HUES64 (cell line): ENCODE data around the gene CFAP73. TPM values are rescaled to one million over a fixed set of nuclear protein-coding genes. Genes with fewer than 3 reads are reported as not detected.

Source experiments
- H3K27ac ChIP-seq: 2 replicates; pipeline ENCODE4 v1.7.0; 2013; ENCODE audit warnings: low read depth, low read length, inconsistent platforms
- H3K27me3 ChIP-seq: 2 replicates; pipeline ENCODE4 v1.6.1; 2013; ENCODE audit warnings: mild to moderate bottlenecking, low read length; ENCODE audit not compliant: insufficient read depth
- H3K36me3 ChIP-seq: 2 replicates; pipeline ENCODE4 v1.6.1; 2013; ENCODE audit warnings: mild to moderate bottlenecking, low read length; ENCODE audit not compliant: insufficient read depth
- H3K4me1 ChIP-seq: 2 replicates; pipeline ENCODE4 v1.6.1; 2013; ENCODE audit warnings: mild to moderate bottlenecking, low read length, moderate library complexity; ENCODE audit not compliant: insufficient read depth
- H3K4me3 ChIP-seq: 2 replicates; pipeline ENCODE4 v1.5.1; 2013; ENCODE audit warnings: mild to moderate bottlenecking, low read length, moderate library complexity
- H3K9ac ChIP-seq: 2 replicates; pipeline ENCODE4 v1.6.1; 2013; ENCODE audit warnings: mild to moderate bottlenecking, low read depth, low read length
- H3K9me3 ChIP-seq: 2 replicates; pipeline ENCODE4 v1.6.1; 2013; ENCODE audit warnings: low read depth, low read length; ENCODE audit not compliant: insufficient read depth
- WGBS: fragments of 150-250, 120-280 bp; methylation state at CpG from one replicate; pipeline ENCODE4 v1.1.7; 2013; ENCODE audit warnings: missing lambda C conversion rate; 5-methylcytosine and 5-hydroxymethylcytosine counted together
- polyA plus RNA-seq, 2 experiments: library from polyadenylated mRNA; stranded (reverse); fragments of 50-300 nt; gene quantifications; one replicate each; pipeline ENCODE4 v1.2.3, GENCODE V29; 2013

The CFAP73 gene
- not detected for polyA plus RNA-seq (2013, experiment 1 of 2)
- polyA plus RNA-seq (2013, experiment 2 of 2): not detected

DNA sequence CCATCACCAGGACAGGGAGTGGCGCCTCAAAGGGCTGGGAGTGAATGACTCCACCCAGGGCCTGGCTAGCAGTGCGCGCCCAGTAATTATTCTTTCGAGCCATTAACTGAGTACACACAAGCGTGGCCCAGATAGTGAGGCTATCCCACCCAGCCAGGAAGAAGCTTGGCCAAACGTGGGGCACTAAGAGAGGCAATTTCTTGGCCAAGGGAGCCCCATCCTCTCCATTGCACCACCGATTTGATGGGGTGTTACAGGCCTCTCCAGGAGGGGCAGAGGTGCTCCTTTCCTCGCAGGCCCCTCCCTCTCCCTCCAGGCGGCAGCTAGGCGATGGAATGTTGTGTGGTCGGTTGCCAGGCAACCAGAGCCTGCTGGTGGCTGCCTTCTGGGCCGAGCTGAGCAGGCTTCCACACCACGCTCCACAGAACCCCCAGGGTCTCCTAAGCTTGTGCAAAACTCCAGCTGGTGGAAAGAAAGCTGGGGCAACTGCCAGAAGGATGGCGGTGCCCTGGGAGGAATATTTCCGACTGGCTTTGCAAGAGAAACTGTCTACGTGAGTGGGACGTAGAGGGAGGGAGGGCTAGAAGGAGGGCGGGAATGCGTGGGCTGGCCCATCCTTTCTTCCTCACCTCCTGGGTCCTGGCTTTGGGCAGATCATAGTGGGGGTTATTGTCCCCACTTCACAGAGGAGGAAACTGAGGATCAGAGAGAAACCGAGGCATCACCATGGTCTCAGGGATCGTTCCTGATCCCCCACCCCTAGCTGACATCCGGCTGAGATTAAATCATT, at the start of gene CFAP73:
CFAP73 (plus strand) TSS at position 364 of the 790 bp plus-strand sequence; CDS start at position 498, 134 bp downstream.
- peak within 1 kb of the TSS; percentile 40; the same call in 1 of the 2 replicates for H3K9ac ChIP-seq

DNA sequence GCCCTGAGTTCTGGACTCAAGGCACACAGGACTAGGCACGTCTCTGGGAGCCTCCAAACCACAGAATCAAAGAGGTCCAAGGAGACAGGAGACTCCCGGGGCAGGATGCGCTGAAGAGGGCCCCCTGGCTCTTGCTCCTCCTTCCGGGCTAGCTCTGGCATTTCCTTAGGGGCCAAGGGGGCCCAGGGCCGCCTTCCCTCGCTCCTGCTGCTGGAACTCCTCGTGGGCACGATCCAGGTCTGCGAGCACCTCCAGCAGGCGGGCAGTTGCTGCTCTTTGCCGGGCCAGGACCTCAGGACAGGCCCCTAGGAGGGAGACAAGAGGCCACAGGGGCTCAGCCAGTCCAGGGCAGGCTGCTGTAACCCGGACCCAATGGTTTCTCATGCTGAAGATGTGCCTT, 49.8 kb upstream of the CFAP73 start:
- H3K9ac ChIP-seq: no peak overlapping the region
- no peak overlapping the region for H3K4me3 ChIP-seq
- no peak overlapping the region for H3K27ac ChIP-seq
- no peaks in the 10 kb centered on the region for H3K27me3 ChIP-seq
- peaks cover 5% of the 10 kb centered on the region for H3K4me1 ChIP-seq
- WGBS: 81% methylated on average over 12 of the region's 12 CpGs
- no peaks in the 10 kb centered on the region for H3K9me3 ChIP-seq
- no peaks in the 10 kb centered on the region for H3K36me3 ChIP-seq

More for the DNA sequence above, at the start of gene CFAP73:
- WGBS: 35% methylated on average over 20 of the region's 22 CpGs
- 0 out of 2 replicates have a peak, but pooled peaks cover 4% of the 10 kb centered on the region for H3K9me3 ChIP-seq
- H3K27me3 ChIP-seq: peaks cover 37% of the 10 kb centered on the region
- H3K4me1 ChIP-seq: peaks cover 10% of the 10 kb centered on the region; the same call in 1 of the 2 replicates
- peak within 1 kb of the TSS; percentile 39 for H3K4me3 ChIP-seq
- no peak within 1 kb of the TSS for H3K27ac ChIP-seq
- no peaks in the 10 kb centered on the region for H3K36me3 ChIP-seq

- H3K27ac ChIP-seq: no peak overlapping the region
- WGBS: 83% methylated on average over 10 of the region's 10 CpGs
Measured at GRCh38 chr12:113101751-113102150, 47.8 kb upstream of the CFAP73 start.

DNA sequence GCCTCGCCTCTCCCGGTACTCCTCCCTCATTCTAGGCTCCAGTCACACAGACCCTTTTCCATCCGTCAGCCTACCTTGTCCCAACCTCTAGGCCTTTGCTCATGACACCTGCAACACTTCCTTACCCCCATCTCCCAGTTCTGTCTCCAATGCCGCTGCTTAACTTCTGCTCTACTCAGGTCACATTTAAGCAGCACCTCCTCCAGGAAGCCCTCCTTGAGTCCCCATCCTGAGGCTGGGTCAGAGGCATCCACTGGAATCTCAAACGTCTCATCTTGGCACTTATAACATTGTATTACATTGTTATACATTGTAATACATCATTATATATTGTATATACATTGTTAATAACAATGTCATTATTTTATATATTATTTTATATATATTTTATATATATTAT, 46.7 kb upstream of the CFAP73 start:
- H3K27me3 ChIP-seq: no peaks in the 10 kb centered on the region
- H3K4me3 ChIP-seq: no peak overlapping the region
- no peaks in the 10 kb centered on the region for H3K36me3 ChIP-seq
- WGBS: 88% methylated on average over 4 of the region's 5 CpGs
- H3K27ac ChIP-seq: no peak overlapping the region
- H3K4me1 ChIP-seq: peaks cover 4% of the 10 kb centered on the region
- no peaks in the 10 kb centered on the region for H3K9me3 ChIP-seq
- no peak overlapping the region for H3K9ac ChIP-seq

More at GRCh38 chr12:113101751-113102150, 47.8 kb upstream of the CFAP73 start:
- H3K4me3 ChIP-seq: no peak overlapping the region
- H3K27me3 ChIP-seq: no peaks in the 10 kb centered on the region
- no peaks in the 10 kb centered on the region for H3K9me3 ChIP-seq
- H3K4me1 ChIP-seq: peaks cover 5% of the 10 kb centered on the region
- H3K36me3 ChIP-seq: no peaks in the 10 kb centered on the region
- H3K9ac ChIP-seq: no peak overlapping the region

DNA sequence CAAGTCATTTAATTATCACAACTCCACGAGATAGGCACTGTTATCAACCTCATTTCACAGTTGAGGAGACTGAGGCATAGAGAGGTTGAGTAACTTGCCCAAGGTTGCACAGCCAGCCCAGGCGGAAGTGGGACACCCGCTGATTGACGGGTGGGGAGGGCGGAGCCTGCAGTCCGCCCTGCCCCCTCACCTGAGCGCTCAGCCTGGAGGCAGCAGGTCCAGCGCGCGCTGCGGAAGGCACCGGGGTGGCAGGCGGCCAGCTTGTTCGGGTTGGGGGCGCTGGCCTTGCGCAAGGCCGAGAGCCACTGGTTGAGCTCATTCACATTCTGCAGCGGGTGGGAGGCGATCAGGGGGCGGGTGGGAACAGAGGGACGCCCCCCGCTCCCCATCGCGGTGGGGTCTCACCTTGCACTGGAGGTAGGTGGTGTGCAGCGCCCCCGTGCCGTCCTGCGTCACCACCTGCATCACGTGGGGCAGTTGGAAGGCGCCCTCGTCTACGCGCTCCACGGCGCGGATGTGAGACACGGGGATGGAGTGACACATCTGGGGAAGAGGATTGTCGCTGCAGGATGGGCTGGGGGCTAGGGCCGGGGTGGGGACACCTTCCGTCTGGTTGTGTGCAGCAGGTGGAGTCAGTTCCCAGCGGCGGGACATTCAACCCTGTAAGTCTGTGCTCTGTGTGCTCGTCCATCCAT, 45.6 kb upstream of the CFAP73 start:
- no peak overlapping the region for H3K27ac ChIP-seq
- WGBS: 5% methylated on average over 43 of the region's 43 CpGs
- H3K27me3 ChIP-seq: no peaks in the 10 kb centered on the region
- peak overlapping the region; percentile 34; the same call in 1 of the 2 replicates for H3K9ac ChIP-seq
- H3K4me1 ChIP-seq: no peaks in the 10 kb centered on the region
- H3K9me3 ChIP-seq: no peaks in the 10 kb centered on the region
- peak overlapping the region; percentile 49 for H3K4me3 ChIP-seq
- no peaks in the 10 kb centered on the region for H3K36me3 ChIP-seq

GRCh38 chr12:113104953-113105510, 44.5 kb upstream of the CFAP73 start:
- H3K9me3 ChIP-seq: no peaks in the 10 kb centered on the region
- H3K9ac ChIP-seq: no peak overlapping the region
- no peak overlapping the region for H3K4me3 ChIP-seq
- WGBS: 91% methylated on average over 13 of the region's 13 CpGs
- no peaks in the 10 kb centered on the region for H3K36me3 ChIP-seq
- no peaks in the 10 kb centered on the region for H3K27me3 ChIP-seq
- H3K4me1 ChIP-seq: no peaks in the 10 kb centered on the region
- no peak overlapping the region for H3K27ac ChIP-seq

DNA sequence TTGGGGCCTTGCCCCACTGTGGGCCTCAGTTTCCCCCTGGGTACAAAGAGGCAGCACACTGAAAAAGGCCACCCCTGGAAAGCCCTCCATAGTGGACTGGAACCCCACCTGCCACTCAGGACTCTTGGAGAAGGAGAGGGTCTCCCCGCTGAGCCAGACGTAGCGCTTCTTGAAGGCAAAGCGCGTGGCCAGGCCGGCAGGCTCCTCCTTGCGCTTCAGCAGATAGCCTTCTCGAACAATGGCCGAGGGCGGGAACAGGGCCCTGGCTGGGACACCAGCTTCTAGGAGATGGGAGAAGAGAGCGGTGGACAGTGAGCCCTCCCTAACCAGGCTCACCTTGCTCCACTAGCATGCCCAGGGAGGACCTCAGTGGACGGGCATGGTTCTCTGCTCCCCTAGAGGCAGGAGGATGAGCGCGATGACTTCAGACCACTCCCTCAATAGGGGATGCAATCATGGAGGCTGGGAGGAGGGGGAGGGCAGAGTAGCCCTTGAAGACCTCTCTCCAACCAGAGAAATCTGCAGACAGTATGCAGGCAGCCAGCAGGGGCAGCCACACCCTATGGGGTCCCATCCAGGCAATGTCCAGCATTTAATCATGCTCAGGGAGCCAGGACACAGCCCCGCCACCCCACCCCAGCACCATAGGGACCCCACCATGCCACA, 43.8 kb upstream of the CFAP73 start:
- Histone ChIP-seq H3K4me3 (no peak overlapping the region), H3K9ac (no peak overlapping the region), H3K4me1 (no peaks in the 10 kb centered on the region), H3K27me3 (no peaks in the 10 kb centered on the region), H3K9me3 (no peaks in the 10 kb centered on the region), H3K36me3 (no peaks in the 10 kb centered on the region), H3K27ac (no peak overlapping the region)
- WGBS: 81% methylated on average over 15 of the region's 15 CpGs

DNA sequence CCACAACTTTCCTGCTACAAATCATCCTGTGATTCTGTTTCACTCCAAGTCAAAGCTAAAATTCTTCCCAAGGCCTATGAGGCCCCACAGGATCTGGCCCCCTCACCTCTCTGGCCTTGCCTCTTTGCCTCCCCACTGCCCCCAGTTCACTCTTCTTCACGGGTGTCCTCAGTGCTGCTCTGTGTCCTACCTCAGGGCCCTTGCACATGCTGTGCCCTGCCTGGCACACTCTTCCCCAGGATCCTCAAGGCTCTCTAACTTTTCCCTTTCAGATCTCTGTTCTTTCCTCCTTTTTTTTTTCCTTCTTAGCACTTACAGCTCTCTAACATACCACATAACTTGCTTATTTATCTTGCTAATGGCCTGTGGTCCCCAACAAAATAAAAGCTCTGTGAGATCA, 43.2 kb upstream of the CFAP73 start:
- Histone ChIP-seq H3K36me3 (no peaks in the 10 kb centered on the region), H3K4me3 (no peak overlapping the region), H3K27ac (no peak overlapping the region), H3K9ac (no peak overlapping the region), H3K27me3 (no peaks in the 10 kb centered on the region), H3K4me1 (no peaks in the 10 kb centered on the region), H3K9me3 (no peaks in the 10 kb centered on the region)
- 77% methylated on average over 1 of the region's 1 CpG for WGBS

- no peaks in the 10 kb centered on the region for H3K9me3 ChIP-seq
- no peaks in the 10 kb centered on the region for H3K36me3 ChIP-seq
- H3K27me3 ChIP-seq: no peaks in the 10 kb centered on the region
- H3K9ac ChIP-seq: no peak overlapping the region
- WGBS: 99% methylated on average over 4 of the region's 4 CpGs
- no peak overlapping the region for H3K4me3 ChIP-seq
- H3K27ac ChIP-seq: no peak overlapping the region
- H3K4me1 ChIP-seq: no peaks in the 10 kb centered on the region
Measured at GRCh38 chr12:113108308-113108707, 41.2 kb upstream of the CFAP73 start.

DNA sequence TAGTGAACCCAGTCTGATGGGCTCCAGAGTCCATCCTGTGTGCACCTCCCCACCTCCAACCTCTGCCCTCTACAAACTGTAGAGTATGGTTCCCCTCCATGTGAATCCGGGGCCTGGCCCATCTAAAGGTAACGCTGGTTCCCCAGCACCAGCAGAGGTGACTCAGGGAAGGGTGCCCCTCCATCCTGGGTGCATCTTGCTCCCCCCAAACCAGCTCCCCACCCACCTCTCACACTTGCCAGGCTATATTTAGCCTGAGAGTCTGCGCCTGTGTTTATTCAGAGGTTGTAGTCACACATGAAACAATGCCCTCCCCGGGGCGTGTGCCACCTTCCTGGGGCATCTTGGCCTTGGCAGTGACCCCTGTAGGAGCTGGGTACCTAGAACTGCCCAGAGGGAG, 40.2 kb upstream of the CFAP73 start:
- no peak overlapping the region for H3K4me3 ChIP-seq
- H3K27me3 ChIP-seq: no peaks in the 10 kb centered on the region
- no peaks in the 10 kb centered on the region for H3K9me3 ChIP-seq
- no peak overlapping the region for H3K27ac ChIP-seq
- no peaks in the 10 kb centered on the region for H3K36me3 ChIP-seq
- no peaks in the 10 kb centered on the region for H3K4me1 ChIP-seq
- WGBS: 94% methylated on average over 5 of the region's 5 CpGs
- no peak overlapping the region for H3K9ac ChIP-seq
